B cell (primary cell): ENCODE data around the gene EGLN3. TPM values are rescaled to one million over a fixed set of nuclear protein-coding genes. Genes with fewer than 3 reads are reported as not detected.

Source experiments
- ATAC-seq: fragments of 200-7000 bp; cut with Tn5 transposase; one replicate; pipeline ENCODE4 v1.10.0; 2021; ENCODE audit warnings: low read depth, mild to moderate bottlenecking, moderate number of reproducible peaks, moderate library complexity
- CTCF ChIA-PET: fragments of 350-600 bp; sonication (Branson Sonifier 250); formaldehyde crosslinking; loops from one replicate; lab custom pipeline; 2021; ENCODE audit warnings: antibody characterized with exemption, inconsistent platforms; lab: Charles Lee
- POLR2A ChIA-PET: fragments of 350-600 bp; sonication (Branson Sonifier 250); formaldehyde crosslinking; loops from one replicate; lab custom pipeline; 2021; ENCODE audit warnings: antibody characterized with exemption; lab: Charles Lee
- DNase-seq: peaks from one replicate; pipeline ENCODE4 v3.0.0; 2013
- H2AFZ ChIP-seq: 2 replicates; pipeline ENCODE4 v1.6.1; 2012; ENCODE audit warnings: mild to moderate bottlenecking, low read depth, low read length; ENCODE audit not compliant: insufficient read depth, poor library complexity, severe bottlenecking
- H3K27ac ChIP-seq, 2 donors: 1 replicate in 1 of 2; 2 replicates in 1 of 2; pipeline ENCODE4 v1.5.1; 2012 to 2013; ENCODE audit warnings: low read length in 2 of 2, mild to moderate bottlenecking in 2 of 2, moderate library complexity in 1 of 2
- H3K27me3 ChIP-seq, 4 experiments: fragments of 200-600 bp in 1 of 4; sonication (generic) in 1 of 4; replicated peaks in 1 of 4; 1 replicate in 2 of 4; 2 replicates in 2 of 4; pipeline versions ENCODE4 v1.6.1 to v1.7.0; 2013 to 2016; ENCODE audit warnings: low read length in 3 of 4, mild to moderate bottlenecking in 2 of 4, mixed read lengths in 1 of 4, moderate library complexity in 1 of 4; ENCODE audit not compliant: insufficient read depth in 4 of 4, control insufficient read depth in 3 of 4; ENCODE audit errors: control extremely low read depth in 1 of 4
- H3K36me3 ChIP-seq, 2 experiments: replicated peaks in 1 of 2; 1 replicate in 1 of 2; 2 replicates in 1 of 2; pipeline versions ENCODE4 v1.6.1 to v1.7.1; 2013; ENCODE audit warnings: low read length in 1 of 2; ENCODE audit not compliant: insufficient read depth in 2 of 2, control insufficient read depth in 1 of 2; ENCODE audit errors: control extremely low read depth in 1 of 2, extremely low read depth in 1 of 2
- H3K4me1 ChIP-seq, 2 donors: fragments of 200-600 bp in 1 of 2; sonication (generic) in 1 of 2; 1 replicate in 1 of 2; 2 replicates in 1 of 2; pipeline versions ENCODE4 v1.5.1 to v1.6.1; 2013 to 2017; ENCODE audit warnings: low read length in 2 of 2; ENCODE audit not compliant: control insufficient read depth in 2 of 2, insufficient read depth in 2 of 2
- H3K4me2 ChIP-seq: replicated peaks from 2 replicates; pipeline ENCODE3; 2012; ENCODE audit warnings: mild to moderate bottlenecking, low read depth, low read length; ENCODE audit not compliant: poor library complexity, severe bottlenecking
- H3K4me3 ChIP-seq, 5 experiments: fragments of 200-600 bp in 1 of 5; sonication (generic) in 1 of 5; 1 replicate in 3 of 5; 2 replicates in 2 of 5; pipeline versions ENCODE4 v1.5.1 to v1.7.0; 2011 to 2016; ENCODE audit warnings: low read length in 4 of 5, mild to moderate bottlenecking in 4 of 5, low read depth in 2 of 5, control low read depth in 1 of 5, moderate library complexity in 1 of 5; ENCODE audit not compliant: insufficient read depth in 1 of 5; ENCODE audit errors: control extremely low read depth in 1 of 5, extremely low read depth in 1 of 5
- H3K79me2 ChIP-seq: fragments of 200-600 bp; sonication (generic); one replicate; pipeline ENCODE4 v1.6.0; 2016; ENCODE audit warnings: low read length; ENCODE audit not compliant: control insufficient read depth, insufficient read depth
- H3K9ac ChIP-seq: fragments of 200-600 bp; sonication (generic); 2 replicates; pipeline ENCODE4 v1.6.1; 2017; ENCODE audit warnings: mild to moderate bottlenecking, low read length, moderate library complexity
- H3K9me3 ChIP-seq, 3 donors: one replicate each; pipeline versions ENCODE4 v1.6.1 to v1.7.1; 2013; ENCODE audit warnings: low read length in 2 of 3; ENCODE audit not compliant: control insufficient read depth in 2 of 3, insufficient read depth in 1 of 3; ENCODE audit errors: control extremely low read depth in 1 of 3
- H4K20me1 ChIP-seq: 2 replicates; pipeline ENCODE4 v1.6.0; 2012; ENCODE audit warnings: mild to moderate bottlenecking, low read length; ENCODE audit not compliant: insufficient read depth, control insufficient read depth, poor library complexity, severe bottlenecking
- H3K27ac Mint-ChIP-seq: one replicate; pipeline ENCODE4 v1.8.0; 2021; ENCODE audit warnings: mixed read lengths
- H3K27me3 Mint-ChIP-seq: one replicate; pipeline ENCODE4 v1.8.0; 2021; ENCODE audit warnings: mixed read lengths
- H3K4me1 Mint-ChIP-seq: one replicate; pipeline ENCODE4 v1.8.0; 2021; ENCODE audit warnings: mixed read lengths
- H3K4me3 Mint-ChIP-seq: one replicate; pipeline ENCODE4 v1.8.0; 2021; ENCODE audit warnings: mixed read lengths
- H3K9me3 Mint-ChIP-seq: one replicate; pipeline ENCODE4 v1.8.0; 2022; ENCODE audit warnings: mixed read lengths; ENCODE audit not compliant: insufficient read depth
- EZH2 ChIP-seq: IDR thresholded peaks from 2 replicates; pipeline ENCODE4 v1.6.1; 2012; ENCODE audit warnings: borderline replicate concordance, low read depth, mild to moderate bottlenecking, moderate library complexity, low read length; ENCODE audit not compliant: insufficient read depth, poor library complexity, severe bottlenecking
- WGBS: methylation state at CpG from one replicate; pipeline ENCODE4 v1.1.5; 2013; ENCODE audit warnings: missing lambda C conversion rate; ENCODE audit not compliant: insufficient coverage; 5-methylcytosine and 5-hydroxymethylcytosine counted together
- intact Hi-C: fragments of 100-400 bp; cut with micrococcal nuclease; formaldehyde crosslinking; loops from one replicate; pipeline ENCODE4 v1.10.0; 2022
- polyA plus RNA-seq: library from polyadenylated mRNA; depleted of rRNA; stranded (reverse); fragments of >200 nt; gene quantifications from 2 replicates; pipeline ENCODE4 v1.2.3, GENCODE V29; 2012
- total RNA-seq, 2 donors: library from RNA; stranded (reverse); fragments of 120-200 nt in 1 of 2; gene quantifications; 1 replicate in 1 of 2; 2 replicates in 1 of 2; pipeline versions ENCODE4 v1.2.3 to v1.2.4, GENCODE V29; 2013 to 2022
- TF ChIP-seq, protein P1 (sequence below): fragments of 200-600 bp; IDR thresholded peaks from one replicate; pipeline ENCODE4 v1.8.0; 2022; ENCODE audit warnings: antibody characterized with exemption, mild to moderate bottlenecking

EGLN3 gene
- total and polyA plus RNA-seq, 2 donors (not counting 1 experiment from before 2014, with no cell fraction given), result 0.69 to 1.7 TPM

DNA sequence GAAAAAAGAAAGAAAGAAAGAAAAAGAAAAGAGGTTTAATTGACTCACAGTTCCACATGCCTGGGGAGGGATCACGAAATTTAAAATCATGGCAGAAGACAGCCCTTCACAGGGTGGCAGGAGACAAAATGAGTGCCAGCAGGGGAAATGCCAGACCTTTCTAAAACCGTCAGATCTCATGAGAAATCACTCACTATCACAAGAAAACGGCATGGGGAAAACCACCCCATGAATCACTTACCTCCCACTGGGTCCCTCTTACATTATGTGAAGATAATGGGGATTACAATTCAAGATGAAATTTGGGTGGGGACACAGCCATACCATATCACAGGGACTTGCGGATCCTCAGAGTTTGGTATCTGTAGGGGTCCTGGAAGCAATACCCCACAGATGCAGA lies 16.3 kb upstream of the EGLN3 start:
- Mint-ChIP-seq H3K4me3 (no peak overlapping the region), H3K27ac (no peak overlapping the region), H3K4me1 (no peaks in the 10 kb centered on the region), H3K27me3 (peaks cover 5% of the 10 kb centered on the region), H3K9me3 (peaks cover 14% of the 10 kb centered on the region)
- no peak for DNase-seq
- H3K9ac ChIP-seq, result no peak overlapping the region
- no peaks in the 10 kb centered on the region for H3K4me1 ChIP-seq
- TF ChIP-seq EZH2, result no peak
- TF ChIP-seq, protein P1, sequence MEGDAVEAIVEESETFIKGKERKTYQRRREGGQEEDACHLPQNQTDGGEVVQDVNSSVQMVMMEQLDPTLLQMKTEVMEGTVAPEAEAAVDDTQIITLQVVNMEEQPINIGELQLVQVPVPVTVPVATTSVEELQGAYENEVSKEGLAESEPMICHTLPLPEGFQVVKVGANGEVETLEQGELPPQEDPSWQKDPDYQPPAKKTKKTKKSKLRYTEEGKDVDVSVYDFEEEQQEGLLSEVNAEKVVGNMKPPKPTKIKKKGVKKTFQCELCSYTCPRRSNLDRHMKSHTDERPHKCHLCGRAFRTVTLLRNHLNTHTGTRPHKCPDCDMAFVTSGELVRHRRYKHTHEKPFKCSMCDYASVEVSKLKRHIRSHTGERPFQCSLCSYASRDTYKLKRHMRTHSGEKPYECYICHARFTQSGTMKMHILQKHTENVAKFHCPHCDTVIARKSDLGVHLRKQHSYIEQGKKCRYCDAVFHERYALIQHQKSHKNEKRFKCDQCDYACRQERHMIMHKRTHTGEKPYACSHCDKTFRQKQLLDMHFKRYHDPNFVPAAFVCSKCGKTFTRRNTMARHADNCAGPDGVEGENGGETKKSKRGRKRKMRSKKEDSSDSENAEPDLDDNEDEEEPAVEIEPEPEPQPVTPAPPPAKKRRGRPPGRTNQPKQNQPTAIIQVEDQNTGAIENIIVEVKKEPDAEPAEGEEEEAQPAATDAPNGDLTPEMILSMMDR, result no peak
- no peak overlapping the region for H3K27ac ChIP-seq
- H3K79me2 ChIP-seq, result no peaks in the 10 kb centered on the region
- ChIA-PET CTCF (no interaction called here), POLR2A (no interaction called here)
- intact Hi-C loops, result no loop called here
- no peaks in the 10 kb centered on the region for H4K20me1 ChIP-seq
- 78% methylated on average over 1 of the region's 4 CpGs for WGBS
- H3K27me3 ChIP-seq, result no peaks in the 10 kb centered on the region
- no peaks in the 10 kb centered on the region for H3K9me3 ChIP-seq
- H2AFZ ChIP-seq, result no peak overlapping the region
- H3K4me2 ChIP-seq, result no peak overlapping the region
- H3K4me3 ChIP-seq, result no peak overlapping the region
- no peaks in the 10 kb centered on the region for H3K36me3 ChIP-seq
- no peak for ATAC-seq

DNA sequence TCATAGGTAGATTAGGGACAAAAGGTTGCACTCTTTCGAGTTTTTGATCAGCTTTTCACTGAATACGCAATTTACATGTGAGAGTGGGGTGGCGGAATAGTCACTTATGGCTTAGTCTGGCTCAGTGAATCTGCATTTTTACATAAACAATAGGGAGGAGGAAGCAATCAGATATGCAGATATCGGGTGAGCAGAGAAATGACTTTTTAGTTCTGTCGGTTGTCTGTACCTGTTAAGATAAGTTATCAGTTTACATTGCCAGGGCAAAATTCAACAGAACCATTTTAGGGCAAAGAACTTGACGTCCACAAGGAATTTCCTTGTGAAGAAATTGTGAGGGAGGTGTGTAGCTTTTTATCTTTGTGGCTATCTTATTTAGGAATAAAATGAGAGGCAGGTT lies 15.4 kb upstream of the EGLN3 start:
- H2AFZ ChIP-seq, result no peak overlapping the region
- intact Hi-C loops, result no loop called here
- Mint-ChIP-seq H3K9me3 (peaks cover 15% of the 10 kb centered on the region), H3K4me3 (no peak overlapping the region), H3K4me1 (no peaks in the 10 kb centered on the region), H3K27me3 (peaks cover 7% of the 10 kb centered on the region), H3K27ac (no peak overlapping the region)
- no peaks in the 10 kb centered on the region for H3K36me3 ChIP-seq
- CTCF ChIA-PET, result no interaction called here
- H3K27ac ChIP-seq, result no peak overlapping the region
- DNase-seq, result no peak
- no peak for TF ChIP-seq EZH2
- TF ChIP-seq, protein P1, result no peak
- H3K4me3 ChIP-seq, result no peak overlapping the region
- no peak for ATAC-seq
- no peaks in the 10 kb centered on the region for H3K9me3 ChIP-seq
- H3K4me1 ChIP-seq, result no peaks in the 10 kb centered on the region
- no peak overlapping the region for H3K4me2 ChIP-seq
- no peaks in the 10 kb centered on the region for H4K20me1 ChIP-seq
- WGBS, result 91% methylated on average over 5 of the region's 6 CpGs
- no peaks in the 10 kb centered on the region for H3K79me2 ChIP-seq
- H3K9ac ChIP-seq, result no peak overlapping the region
- H3K27me3 ChIP-seq, result no peaks in the 10 kb centered on the region
- POLR2A ChIA-PET, result no interaction called here
